Body of pancreas (tissue), 4 donors: ENCODE data around the gene KLHL28.
"Not testable (repeated sequence)": the region's sequence is repeated elsewhere in the genome, so short reads cannot be mapped to it uniquely, and the experiment has no call there.

Experiments used
- CTCF ChIP-seq, 7 experiments: fragments of 450-650 bp in 4 of 7; fragments of 200-600 bp in 3 of 7; sonication (generic) in 3 of 7; IDR thresholded peaks; one replicate each; pipeline ENCODE4 v1.5.1; 2016 to 2019; ENCODE audit warnings: antibody characterized with exemption in 7 of 7
- POLR2A ChIP-seq, 3 donors: fragments of 450-650 bp; IDR thresholded peaks; one replicate each; pipeline ENCODE4 v1.6.1; 2016; ENCODE audit warnings: antibody characterized with exemption in 3 of 3, mild to moderate bottlenecking in 2 of 3

- not testable (repeated sequence) for TF ChIP-seq CTCF, POLR2A (IDR thresholded peaks at IDR 0.05)
Observed at GRCh38 chr14:44891726-44892372, 69.9 kb downstream of the KLHL28 start.
